CD8-positive, alpha-beta memory T cell (primary cell): ENCODE measurements around the gene PHACTR3. TPM values are rescaled to one million over a fixed set of nuclear protein-coding genes. Genes with fewer than 3 reads are reported as not detected.

Experiments
- CTCF ChIA-PET: fragments of 350-600 bp; sonication (Branson Sonifier 250); formaldehyde crosslinking; loops from one replicate; lab custom pipeline; 2021; ENCODE audit warnings: antibody characterized with exemption; lab: Charles Lee
- POLR2A ChIA-PET: fragments of 350-600 bp; sonication (Branson Sonifier 250); formaldehyde crosslinking; loops from one replicate; lab custom pipeline; 2021; ENCODE audit warnings: antibody characterized with exemption; lab: Charles Lee
- DNase-seq, 5 donors: peaks; one replicate each; pipeline versions ENCODE4 v3.0.0 to v3.0.0-alpha.2; 2020 to 2022; ENCODE audit warnings: mixed read lengths in 1 of 5
- H3K27ac ChIP-seq: one replicate; pipeline ENCODE4 v1.7.0; 2013; ENCODE audit warnings: low read depth, mild to moderate bottlenecking, low read length, moderate library complexity
- H3K27me3 ChIP-seq: 2 replicates; pipeline ENCODE4 v1.7.0; 2013; ENCODE audit warnings: low read length, mild to moderate bottlenecking; ENCODE audit not compliant: insufficient read depth, poor library complexity, severe bottlenecking
- H3K36me3 ChIP-seq: 2 replicates; pipeline ENCODE4 v1.7.0; 2013; ENCODE audit warnings: mild to moderate bottlenecking, low read length, moderate library complexity; ENCODE audit not compliant: insufficient read depth
- H3K4me1 ChIP-seq: 2 replicates; pipeline ENCODE4 v1.7.0; 2013; ENCODE audit warnings: mild to moderate bottlenecking, low read length, moderate library complexity; ENCODE audit not compliant: insufficient read depth
- H3K4me3 ChIP-seq: 2 replicates; pipeline ENCODE4 v1.7.0; 2013; ENCODE audit warnings: mild to moderate bottlenecking, low read length
- H3K9me3 ChIP-seq: 2 replicates; pipeline ENCODE4 v1.7.0; 2013; ENCODE audit warnings: mild to moderate bottlenecking, low read length
- H3K27ac Mint-ChIP-seq, 8 donors: one replicate each; pipeline ENCODE4 v1.8.0; 2020 to 2021; ENCODE audit warnings: mixed read lengths in 8 of 8, mild to moderate bottlenecking in 6 of 8, inconsistent platforms in 3 of 8, moderate library complexity in 3 of 8
- H3K27me3 Mint-ChIP-seq, 2 donors: one replicate each; pipeline ENCODE4 v1.8.0; 2020 to 2021; ENCODE audit warnings: mixed read lengths in 2 of 2, mild to moderate bottlenecking in 1 of 2, moderate library complexity in 1 of 2
- H3K36me3 Mint-ChIP-seq, 3 donors: one replicate each; pipeline ENCODE4 v1.8.0; 2020 to 2021; ENCODE audit warnings: mixed read lengths in 3 of 3, inconsistent platforms in 1 of 3, mild to moderate bottlenecking in 1 of 3
- H3K4me1 Mint-ChIP-seq, 3 donors: one replicate each; pipeline ENCODE4 v1.8.0; 2020 to 2021; ENCODE audit warnings: mixed read lengths in 3 of 3, inconsistent platforms in 1 of 3, mild to moderate bottlenecking in 1 of 3
- H3K4me3 Mint-ChIP-seq, 7 donors: one replicate each; pipeline ENCODE4 v1.8.0; 2020 to 2021; ENCODE audit warnings: mixed read lengths in 7 of 7, mild to moderate bottlenecking in 6 of 7, moderate library complexity in 4 of 7, inconsistent platforms in 2 of 7
- H3K9me3 Mint-ChIP-seq, 5 donors: one replicate each; pipeline ENCODE4 v1.8.0; 2020 to 2022; ENCODE audit warnings: mixed read lengths in 5 of 5, mild to moderate bottlenecking in 3 of 5, moderate library complexity in 2 of 5, inconsistent platforms in 1 of 5
- polyA plus RNA-seq: library from polyadenylated mRNA; unstranded; fragments of 300-500 nt; fragmentation: Illumina TruSeq; gene quantifications from one replicate; pipeline ENCODE4 v1.2.3, GENCODE V29; 2021
- total RNA-seq, 2 experiments: library from RNA; stranded (reverse); gene quantifications; one replicate each; pipeline ENCODE4 v1.2.3, GENCODE V29; 2021

The PHACTR3 gene
- total and polyA plus RNA-seq, 3 experiments from 2014 or later: not detected

- peaks cover 11 to 19% of the 10 kb centered on the region in 2 donors for H3K27me3 Mint-ChIP-seq
- no peak for DNase-seq
Observed at GRCh38 chr20:59829786-59830664, 225.7 kb downstream of the PHACTR3 start.

GRCh38 chr20:59830665-59831023 is 226.3 kb downstream of the PHACTR3 start:
- no peak overlapping the region for H3K4me3 Mint-ChIP-seq
- Histone ChIP-seq H3K27ac (no peak overlapping the region), H3K36me3 (no peaks in the 10 kb centered on the region), H3K4me3 (no peak overlapping the region), H3K27me3 (no peaks in the 10 kb centered on the region), H3K9me3 (no peaks in the 10 kb centered on the region), H3K4me1 (no peaks in the 10 kb centered on the region)
- peaks cover 11 to 21% of the 10 kb centered on the region in 2 donors for H3K27me3 Mint-ChIP-seq
- H3K9me3 Mint-ChIP-seq: no peaks in the 10 kb centered on the region
- DNase-seq: no peak
- POLR2A ChIA-PET: no interaction called here
- H3K4me1 Mint-ChIP-seq: no peaks in the 10 kb centered on the region
- CTCF ChIA-PET: no interaction called here
- no peaks in the 10 kb centered on the region for H3K36me3 Mint-ChIP-seq
- H3K27ac Mint-ChIP-seq: no peak overlapping the region

More at GRCh38 chr20:59829786-59830664, 225.7 kb downstream of the PHACTR3 start:
- Histone ChIP-seq H3K27me3 (no peaks in the 10 kb centered on the region), H3K4me3 (no peak overlapping the region), H3K36me3 (no peaks in the 10 kb centered on the region), H3K9me3 (no peaks in the 10 kb centered on the region), H3K27ac (no peak overlapping the region), H3K4me1 (no peaks in the 10 kb centered on the region)
- ChIA-PET CTCF (no interaction called here), POLR2A (no interaction called here)
- Mint-ChIP-seq H3K4me3 (no peak overlapping the region), H3K27ac (no peak overlapping the region), H3K4me1 (no peaks in the 10 kb centered on the region), H3K9me3 (no peaks in the 10 kb centered on the region), H3K36me3 (no peaks in the 10 kb centered on the region)

- Mint-ChIP-seq H3K27me3 (peaks cover 11 to 27% of the 10 kb centered on the region in 2 donors), H3K27ac (no peak overlapping the region), H3K4me1 (no peaks in the 10 kb centered on the region), H3K36me3 (no peaks in the 10 kb centered on the region), H3K9me3 (no peaks in the 10 kb centered on the region), H3K4me3 (no peak overlapping the region)
- Histone ChIP-seq H3K4me1 (no peaks in the 10 kb centered on the region), H3K36me3 (no peaks in the 10 kb centered on the region), H3K4me3 (no peak overlapping the region), H3K27me3 (no peaks in the 10 kb centered on the region), H3K9me3 (no peaks in the 10 kb centered on the region), H3K27ac (no peak overlapping the region)
- DNase-seq: no peak
- ChIA-PET POLR2A (no interaction called here), CTCF (no interaction called here)
Observed at GRCh38 chr20:59831024-59831915, 226.9 kb downstream of the PHACTR3 start.

GRCh38 chr20:59831916-59832270 is 227.6 kb downstream of the PHACTR3 start:
- Histone ChIP-seq H3K4me1 (no peaks in the 10 kb centered on the region), H3K36me3 (no peaks in the 10 kb centered on the region), H3K27me3 (no peaks in the 10 kb centered on the region), H3K9me3 (no peaks in the 10 kb centered on the region), H3K4me3 (no peak overlapping the region), H3K27ac (no peak overlapping the region)
- DNase-seq: no peak
- H3K36me3 Mint-ChIP-seq: no peaks in the 10 kb centered on the region
- CTCF ChIA-PET: no interaction called here
- no peak overlapping the region for H3K4me3 Mint-ChIP-seq
- H3K27ac Mint-ChIP-seq: no peak overlapping the region
- peaks cover 12 to 28% of the 10 kb centered on the region in 2 donors for H3K27me3 Mint-ChIP-seq
- POLR2A ChIA-PET: no interaction called here
- no peaks in the 10 kb centered on the region for H3K4me1 Mint-ChIP-seq
- H3K9me3 Mint-ChIP-seq: no peaks in the 10 kb centered on the region

- no peak overlapping the region for H3K27ac Mint-ChIP-seq
- no peak overlapping the region for H3K27ac ChIP-seq
- H3K27me3 Mint-ChIP-seq: peaks cover 12 to 32% of the 10 kb centered on the region in 2 donors
- no peaks in the 10 kb centered on the region for H3K36me3 ChIP-seq
- no peak for DNase-seq
- ChIA-PET POLR2A (no interaction called here), CTCF (no interaction called here)
- H3K4me1 ChIP-seq: no peaks in the 10 kb centered on the region
- H3K9me3 ChIP-seq: no peaks in the 10 kb centered on the region
- no peaks in the 10 kb centered on the region for H3K4me1 Mint-ChIP-seq
- H3K4me3 Mint-ChIP-seq: no peak overlapping the region
- H3K36me3 Mint-ChIP-seq: no peaks in the 10 kb centered on the region
- no peaks in the 10 kb centered on the region for H3K9me3 Mint-ChIP-seq
- no peak overlapping the region for H3K4me3 ChIP-seq
- no peaks in the 10 kb centered on the region for H3K27me3 ChIP-seq
Observed at GRCh38 chr20:59832406-59833363, 228.3 kb downstream of the PHACTR3 start.

- Histone ChIP-seq H3K4me1 (no peaks in the 10 kb centered on the region), H3K27ac (no peak overlapping the region), H3K36me3 (no peaks in the 10 kb centered on the region), H3K9me3 (no peaks in the 10 kb centered on the region), H3K27me3 (no peaks in the 10 kb centered on the region), H3K4me3 (no peak overlapping the region)
- no peak overlapping the region for H3K4me3 Mint-ChIP-seq
- no peaks in the 10 kb centered on the region for H3K4me1 Mint-ChIP-seq
- H3K36me3 Mint-ChIP-seq: no peaks in the 10 kb centered on the region
- no peaks in the 10 kb centered on the region for H3K9me3 Mint-ChIP-seq
- H3K27me3 Mint-ChIP-seq: peaks cover 10 to 22% of the 10 kb centered on the region in 2 donors
- ChIA-PET CTCF (no interaction called here), POLR2A (no interaction called here)
- DNase-seq: no peak
- H3K27ac Mint-ChIP-seq: no peak overlapping the region
Observed at GRCh38 chr20:59835057-59835447, 230.7 kb downstream of the PHACTR3 start.

- DNase-seq: no peak
- Histone ChIP-seq H3K4me3 (no peak overlapping the region), H3K36me3 (no peaks in the 10 kb centered on the region), H3K27me3 (no peaks in the 10 kb centered on the region), H3K27ac (no peak overlapping the region), H3K4me1 (no peaks in the 10 kb centered on the region), H3K9me3 (no peaks in the 10 kb centered on the region)
- Mint-ChIP-seq H3K27me3 (peaks cover 7 to 19% of the 10 kb centered on the region in 2 donors), H3K9me3 (no peaks in the 10 kb centered on the region), H3K4me1 (no peaks in the 10 kb centered on the region), H3K36me3 (no peaks in the 10 kb centered on the region), H3K4me3 (no peak overlapping the region), H3K27ac (no peak overlapping the region)
- CTCF ChIA-PET: no interaction called here
- POLR2A ChIA-PET: no interaction called here
Observed at GRCh38 chr20:59835448-59836395, 231.4 kb downstream of the PHACTR3 start.
